Measurements from ENCODE around the gene DYNC1LI2.

GRCh38 chr16:66800856-66801255, 49.4 kb upstream of the DYNC1LI2 start:
- TF ChIP-seq POLR2AphosphoS5 (IDR thresholded peaks at IDR 0.05; ENCODE audit: low read length) (no peak), CTCF (IDR thresholded peaks at IDR 0.05 in 2 of 3, conservative IDR thresholded peaks at IDR 0.05 in 1 of 3; ENCODE audit: control insufficient read depth in 2 of 3, extremely low read depth in 1 of 3, insufficient read depth in 1 of 3, low read depth in 3 of 3, low read length in 3 of 3) (no peak), YY1 (IDR thresholded peaks at IDR 0.05; ENCODE audit: low read depth, low read length) (no peak)
